Spinal cord (tissue), 10 donors: Measurements from ENCODE around the gene SNUPN. TPM values are rescaled to one million over a fixed set of nuclear protein-coding genes. Genes with fewer than 3 reads are reported as not detected.
A peak's percentile ranks its signal among the peaks of the same experiment; 100 is the strongest.

ENCODE experiments used
- DNase-seq, 6 donors: peaks; one replicate each; pipeline versions ENCODE4 v3.0.0 to v3.0.0-alpha.2; 2013 to 2015; ENCODE audit warnings: low spot score in 6 of 6, low read depth in 4 of 6
- H3K27ac ChIP-seq: one replicate; pipeline ENCODE4 v1.5.1; 2013; ENCODE audit warnings: low read depth, low read length, control low read depth
- H3K27me3 ChIP-seq: one replicate; pipeline ENCODE4 v1.6.1; 2013; ENCODE audit warnings: low read length; ENCODE audit not compliant: control insufficient read depth, insufficient read depth
- H3K36me3 ChIP-seq: one replicate; pipeline ENCODE4 v1.6.1; 2013; ENCODE audit warnings: low read length; ENCODE audit not compliant: control insufficient read depth, insufficient read depth
- H3K4me1 ChIP-seq: one replicate; pipeline ENCODE4 v1.6.1; 2013; ENCODE audit warnings: low read length; ENCODE audit not compliant: control insufficient read depth, insufficient read depth
- H3K4me3 ChIP-seq: one replicate; pipeline ENCODE4 v1.5.1; 2013; ENCODE audit warnings: low read depth, low read length, control low read depth
- H3K9me3 ChIP-seq: one replicate; pipeline ENCODE4 v1.6.1; 2013; ENCODE audit warnings: low read length; ENCODE audit not compliant: control insufficient read depth, insufficient read depth
- WGBS: methylation state at CpG from one replicate; pipeline ENCODE4 v1.1.5; 2013; ENCODE audit warnings: missing lambda C conversion rate; ENCODE audit not compliant: insufficient coverage; 5-methylcytosine and 5-hydroxymethylcytosine counted together
- polyA plus RNA-seq, 2 donors: library from polyadenylated mRNA; unstranded; fragments of 120-200 nt; gene quantifications; one replicate each; pipeline ENCODE4 v1.2.1, GENCODE V29; 2013; ENCODE audit not compliant: insufficient read length in 2 of 2
- total RNA-seq, 2 donors: library from RNA; depleted of rRNA in 1 of 2; stranded (reverse); fragments of 120-200 nt in 1 of 2; fragments of >200 nt in 1 of 2; gene quantifications; one replicate each; pipeline versions ENCODE4 v1.2.3 to v1.2.4, GENCODE V29; 2013 to 2014
- donor health status: healthy.

Gene SNUPN
- total and polyA plus RNA-seq, 4 donors: 23.8 to 34.8 (median 27.3) TPM

DNA sequence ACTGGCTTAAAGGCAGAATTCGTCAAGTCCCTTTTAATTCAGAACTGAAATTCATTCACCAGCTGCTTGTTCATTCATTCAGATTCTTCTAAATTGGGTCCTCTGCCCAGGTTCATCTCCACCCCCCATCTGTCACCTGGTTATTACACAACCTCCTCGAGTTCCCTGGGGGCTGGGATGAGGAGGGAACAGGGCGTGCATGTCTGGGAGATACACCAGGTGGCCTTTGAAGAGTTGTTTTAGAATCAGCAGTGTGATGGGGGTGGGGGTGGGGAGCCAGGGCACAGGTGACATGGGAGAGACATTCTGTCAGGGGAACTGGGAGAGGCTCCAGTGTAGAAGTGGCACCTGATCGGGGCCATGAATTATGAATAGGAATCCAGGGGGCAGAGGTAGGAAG lies 30.4 kb upstream of the SNUPN start:
- peaks cover 59% of the 10 kb centered on the region for H3K36me3 ChIP-seq
- H3K4me1 ChIP-seq: peaks cover 48% of the 10 kb centered on the region
- H3K4me3 ChIP-seq: no peak overlapping the region
- no peaks in the 10 kb centered on the region for H3K27me3 ChIP-seq
- no peak for DNase-seq
- no peaks in the 10 kb centered on the region for H3K9me3 ChIP-seq
- H3K27ac ChIP-seq: no peak overlapping the region
- 97% methylated on average over 3 of the region's 4 CpGs for WGBS

DNA sequence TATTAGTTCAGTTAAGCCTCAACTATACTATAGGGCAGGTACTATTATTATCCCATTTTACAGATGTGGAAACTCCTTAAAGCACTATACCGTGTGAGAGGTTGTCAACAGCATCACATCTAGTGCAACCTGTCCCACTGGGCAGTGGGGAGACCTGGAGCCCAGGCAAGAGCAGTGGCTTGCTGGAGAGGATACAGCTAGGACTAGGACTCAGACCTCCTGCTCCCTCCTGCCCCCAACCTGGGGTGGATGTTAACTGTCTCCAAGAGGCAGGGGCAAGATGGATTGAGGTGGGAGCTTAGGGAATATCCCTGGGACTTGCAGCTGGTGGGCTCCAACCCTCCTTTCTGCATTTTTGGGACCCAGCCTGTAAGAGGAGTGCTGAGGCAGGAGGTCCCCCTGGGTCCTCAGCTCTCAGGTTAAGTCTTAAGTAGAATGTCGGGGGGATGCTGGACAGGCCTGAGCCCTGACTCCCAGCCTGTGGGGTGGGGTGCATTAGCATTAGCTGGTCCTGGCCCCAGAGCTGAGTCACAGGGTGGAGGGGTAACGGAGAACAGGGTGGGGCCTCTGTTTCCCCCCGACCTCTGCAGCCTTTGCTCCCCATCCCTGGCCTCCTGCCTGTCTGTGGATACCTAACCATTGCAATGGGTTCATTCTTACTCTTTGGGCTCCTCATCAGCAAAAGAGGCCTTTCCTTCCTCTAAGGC lies 28.8 kb upstream of the SNUPN start:
- Histone ChIP-seq H3K4me1 (peaks cover 48% of the 10 kb centered on the region), H3K36me3 (peaks cover 58% of the 10 kb centered on the region), H3K27ac (no peak overlapping the region), H3K27me3 (no peaks in the 10 kb centered on the region), H3K9me3 (no peaks in the 10 kb centered on the region), H3K4me3 (no peak overlapping the region)
- DNase-seq: no peak
- WGBS: 90% methylated on average over 3 of the region's 4 CpGs

DNA sequence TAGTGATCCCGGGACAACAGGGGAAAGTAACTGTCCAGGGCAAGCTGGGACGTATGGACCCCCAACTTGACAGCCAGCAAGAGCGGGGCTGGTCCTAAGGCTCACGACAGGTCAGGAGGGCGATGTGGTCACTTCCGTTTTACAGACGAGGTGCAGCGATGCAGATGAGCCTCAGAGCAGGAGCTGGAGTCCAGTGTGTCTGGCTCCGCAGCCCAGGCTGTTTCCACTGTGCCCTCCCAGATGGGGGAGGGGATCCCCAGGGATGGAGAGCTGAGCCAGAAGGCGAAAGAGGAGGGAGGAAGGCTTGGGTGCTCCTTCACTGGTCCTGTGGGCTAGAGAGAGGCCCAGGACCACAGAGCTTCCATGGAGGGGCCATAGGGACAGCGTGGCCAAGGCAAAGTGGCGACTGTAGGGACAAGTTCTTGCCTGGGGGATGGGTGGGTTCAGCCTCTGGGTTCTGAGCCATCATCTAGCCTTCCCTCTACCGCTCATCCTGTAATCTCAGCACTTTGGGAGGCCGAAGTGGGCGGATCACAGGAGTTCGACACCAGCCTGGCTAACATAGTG lies 27.9 kb upstream of the SNUPN start:
- Histone ChIP-seq H3K36me3 (peaks cover 53% of the 10 kb centered on the region), H3K27me3 (no peaks in the 10 kb centered on the region), H3K4me3 (no peak overlapping the region), H3K27ac (no peak overlapping the region), H3K9me3 (no peaks in the 10 kb centered on the region), H3K4me1 (peaks cover 54% of the 10 kb centered on the region)
- WGBS: 86% methylated on average over 14 of the region's 16 CpGs
- no peak for DNase-seq

DNA sequence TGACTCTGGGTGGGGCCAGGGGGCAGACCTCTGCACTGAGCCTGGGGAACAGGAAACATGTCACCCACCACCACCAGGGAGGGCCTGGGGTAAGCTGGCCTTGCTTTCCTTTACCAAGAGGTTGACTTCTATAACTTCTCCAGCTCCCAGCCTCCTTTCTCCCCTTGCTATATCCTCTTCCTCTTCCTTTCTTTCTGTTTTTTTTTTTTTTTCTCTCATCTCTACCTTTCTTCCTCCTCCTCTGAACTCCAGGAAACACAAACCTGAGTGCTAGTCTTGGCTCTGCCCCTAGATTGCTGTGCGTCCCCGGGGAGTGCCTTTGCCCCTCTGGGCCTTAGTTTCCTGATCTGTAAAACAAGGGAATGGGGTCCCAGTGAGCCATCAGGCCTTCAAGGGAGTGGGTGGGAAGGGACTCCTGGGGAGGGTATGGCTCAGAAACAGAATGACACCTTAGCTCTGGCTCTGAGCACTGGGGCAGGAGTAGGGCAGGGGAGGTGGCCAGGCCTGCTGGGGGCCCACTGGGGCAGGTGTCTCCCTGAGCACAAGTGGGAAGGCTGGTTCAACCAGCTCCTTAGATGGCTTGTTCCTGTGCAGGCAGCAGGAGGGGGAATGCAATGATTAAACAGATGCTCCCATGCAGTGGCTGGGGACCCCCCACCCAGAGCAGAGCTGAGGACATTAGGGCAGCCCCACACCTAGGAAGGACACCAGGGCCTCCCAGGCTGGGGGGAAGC lies 26.5 kb upstream of the SNUPN start:
- peaks cover 3% of the 10 kb centered on the region for H3K27me3 ChIP-seq
- no peak overlapping the region for H3K4me3 ChIP-seq
- no peak for DNase-seq
- H3K4me1 ChIP-seq: peaks cover 64% of the 10 kb centered on the region
- no peaks in the 10 kb centered on the region for H3K9me3 ChIP-seq
- no peak overlapping the region for H3K27ac ChIP-seq
- peaks cover 39% of the 10 kb centered on the region for H3K36me3 ChIP-seq
- WGBS: 90% methylated on average over 2 of the region's 2 CpGs

DNA sequence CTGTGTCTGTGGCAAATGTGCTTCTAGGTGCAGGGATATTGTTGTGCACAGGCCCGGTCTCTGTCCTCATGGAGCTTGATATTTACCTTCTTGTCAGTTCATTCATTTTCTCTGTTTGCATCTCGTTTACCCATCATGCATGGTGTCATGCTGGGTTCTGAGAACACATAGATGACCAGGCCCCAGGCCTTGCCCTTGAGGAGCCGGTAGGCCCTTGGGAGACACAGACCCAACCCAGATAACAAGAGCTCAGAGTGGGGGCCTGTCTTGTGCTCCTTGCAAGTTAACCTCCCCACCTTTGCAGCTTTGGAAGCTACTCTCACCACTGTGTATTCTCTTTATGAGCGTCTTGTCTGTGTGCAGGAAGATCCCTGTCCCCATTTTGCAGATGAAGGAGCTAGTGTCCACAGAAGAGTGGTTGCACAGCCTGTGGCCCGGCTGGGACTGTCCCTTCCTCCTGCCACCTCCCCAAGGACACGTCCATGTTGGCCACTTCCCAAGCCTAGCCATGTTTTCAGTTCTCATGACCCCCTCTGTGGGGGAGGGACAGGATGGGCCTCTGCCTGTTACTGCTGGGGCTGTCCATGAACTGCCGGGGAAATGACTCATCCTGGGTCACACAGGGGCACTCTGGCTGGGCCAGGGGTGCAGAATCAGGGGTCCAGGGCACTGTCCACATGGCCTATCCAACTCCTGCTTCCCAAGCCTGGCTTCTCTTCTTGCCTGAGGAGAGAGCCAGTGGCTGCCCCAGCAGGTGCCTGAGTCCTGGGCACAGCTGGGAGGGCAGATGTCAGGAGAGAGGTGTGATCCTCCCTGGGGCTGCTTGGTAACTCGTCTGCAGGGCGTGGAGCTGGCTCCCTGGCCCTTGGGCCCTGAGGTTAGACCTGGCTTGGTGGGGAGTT lies 25.6 kb upstream of the SNUPN start:
- 61% methylated on average over 7 of the region's 9 CpGs for WGBS
- H3K27me3 ChIP-seq: peaks cover 3% of the 10 kb centered on the region
- peaks cover 35% of the 10 kb centered on the region for H3K36me3 ChIP-seq
- H3K4me1 ChIP-seq: peaks cover 68% of the 10 kb centered on the region
- DNase-seq: no peak
- H3K9me3 ChIP-seq: no peaks in the 10 kb centered on the region
- no peak overlapping the region for H3K27ac ChIP-seq
- H3K4me3 ChIP-seq: no peak overlapping the region

DNA sequence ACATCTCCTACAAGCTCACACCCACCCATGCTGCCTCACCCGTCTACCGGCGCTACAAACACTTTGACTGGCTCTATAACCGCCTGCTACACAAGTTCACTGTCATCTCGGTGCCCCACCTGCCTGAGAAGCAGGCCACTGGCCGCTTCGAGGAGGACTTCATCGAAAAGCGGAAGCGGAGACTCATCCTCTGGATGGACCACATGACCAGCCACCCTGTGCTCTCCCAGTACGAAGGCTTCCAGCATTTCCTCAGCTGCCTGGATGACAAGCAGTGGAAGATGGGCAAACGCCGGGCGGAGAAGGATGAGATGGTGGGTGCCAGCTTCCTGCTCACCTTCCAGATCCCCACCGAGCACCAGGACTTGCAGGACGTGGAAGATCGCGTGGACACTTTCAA lies 24.3 kb upstream of the SNUPN start:
- Histone ChIP-seq H3K4me3 (no peak overlapping the region), H3K36me3 (peaks cover 35% of the 10 kb centered on the region), H3K27ac (no peak overlapping the region), H3K9me3 (no peaks in the 10 kb centered on the region), H3K4me1 (peaks cover 64% of the 10 kb centered on the region), H3K27me3 (peaks cover 3% of the 10 kb centered on the region)
- 92% methylated on average over 18 of the region's 18 CpGs for WGBS
- no peak for DNase-seq

DNA sequence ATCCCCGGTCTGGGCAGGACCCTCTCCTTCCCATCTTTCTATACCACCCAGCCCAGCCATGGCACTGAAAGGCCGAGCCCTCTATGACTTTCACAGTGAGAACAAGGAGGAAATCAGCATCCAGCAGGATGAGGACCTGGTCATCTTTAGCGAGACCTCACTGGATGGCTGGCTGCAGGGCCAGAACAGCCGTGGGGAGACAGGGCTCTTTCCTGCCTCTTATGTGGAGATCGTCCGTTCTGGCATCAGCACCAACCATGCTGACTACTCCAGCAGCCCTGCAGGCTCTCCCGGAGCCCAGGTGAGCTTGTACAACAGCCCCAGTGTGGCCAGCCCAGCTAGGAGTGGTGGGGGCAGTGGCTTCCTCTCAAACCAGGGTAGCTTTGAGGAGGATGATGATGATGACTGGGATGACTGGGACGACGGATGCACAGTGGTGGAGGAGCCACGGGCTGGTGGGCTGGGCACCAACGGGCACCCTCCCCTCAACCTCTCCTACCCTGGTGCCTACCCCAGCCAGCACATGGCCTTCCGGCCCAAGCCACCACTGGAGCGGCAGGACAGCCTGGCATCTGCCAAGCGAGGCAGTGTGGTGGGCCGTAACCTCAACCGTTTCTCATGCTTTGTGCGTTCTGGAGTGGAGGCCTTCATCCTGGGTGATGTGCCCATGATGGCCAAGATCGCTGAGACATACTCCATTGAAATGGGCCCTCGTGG lies 23.7 kb upstream of the SNUPN start:
- Histone ChIP-seq H3K27ac (peak overlapping the region; percentile 88), H3K4me3 (peak overlapping the region; percentile 70), H3K9me3 (no peaks in the 10 kb centered on the region), H3K27me3 (peaks cover 3% of the 10 kb centered on the region), H3K4me1 (peaks cover 64% of the 10 kb centered on the region), H3K36me3 (peaks cover 30% of the 10 kb centered on the region)
- WGBS: 79% methylated on average over 14 of the region's 19 CpGs
- DNase-seq: no peak

DNA sequence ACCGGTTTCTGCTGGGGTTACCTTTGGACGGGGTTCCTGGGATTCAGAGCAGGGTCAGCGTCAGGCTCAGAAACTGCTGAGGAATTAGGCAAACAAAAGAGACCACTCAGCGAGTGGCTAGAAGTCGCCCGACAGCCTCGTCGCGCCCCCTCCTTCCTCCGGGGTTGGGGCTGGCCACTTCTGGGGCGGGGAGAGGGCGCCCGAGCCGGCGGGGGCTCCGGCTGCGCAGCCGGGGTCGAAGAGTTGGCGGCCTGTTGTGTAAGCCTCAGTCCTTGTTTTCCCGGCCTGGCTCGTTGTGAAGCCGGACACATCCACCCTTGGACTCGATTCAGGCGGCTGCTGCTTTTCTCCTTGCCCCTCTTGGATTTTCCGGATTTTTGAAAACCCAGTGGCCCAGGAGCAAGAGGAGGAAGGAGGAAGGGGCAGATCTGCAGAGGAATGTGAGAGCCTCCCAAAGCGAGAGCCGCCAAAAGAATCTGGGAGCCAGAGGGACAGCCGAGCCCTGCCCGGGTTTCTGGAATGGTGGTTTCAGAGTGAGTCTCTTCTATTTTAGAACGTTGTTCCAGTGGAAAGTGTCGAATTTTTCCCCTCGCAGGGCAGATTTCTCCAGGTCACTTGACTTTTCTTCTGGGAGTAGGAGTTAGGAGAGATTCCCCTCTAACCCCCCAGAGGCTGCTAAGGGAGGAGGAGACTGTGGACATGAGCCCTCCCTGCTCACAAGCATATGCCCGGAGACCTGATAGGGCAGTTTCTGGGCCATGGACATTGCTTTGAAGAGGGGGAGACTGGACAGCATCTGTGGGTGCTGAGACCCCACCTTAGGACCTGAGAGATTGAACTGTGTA lies 22.9 kb upstream of the SNUPN start:
- peak in 2 of 6 donors; percentile 25 to 65 for DNase-seq
- 2% methylated on average over 26 of the region's 34 CpGs for WGBS
- peak overlapping the region; percentile 88 for H3K27ac ChIP-seq
- H3K4me3 ChIP-seq: peak overlapping the region; percentile 70
- peaks cover 26% of the 10 kb centered on the region for H3K36me3 ChIP-seq
- no peaks in the 10 kb centered on the region for H3K9me3 ChIP-seq
- peaks cover 62% of the 10 kb centered on the region for H3K4me1 ChIP-seq
- peaks cover 3% of the 10 kb centered on the region for H3K27me3 ChIP-seq
